K562 (cell line): ENCODE data around the gene HOATZ.

ENCODE experiments used
- ADNP ChIP-seq: fragments of 200-800 bp; sonication (Bioruptor generic); IDR thresholded peaks from 2 replicates; pipeline ENCODE4 v1.6.1; 2016; ENCODE audit warnings: missing genetic modification characterization, missing compliant biosample characterization
- EP300 ChIP-seq: IDR thresholded peaks from 2 replicates; pipeline ENCODE4 v1.6.1; 2012; ENCODE audit warnings: low read length, improper control_type of control experiment
- ESRRA ChIP-seq: fragments of 450-650 bp; IDR thresholded peaks from 2 replicates; pipeline ENCODE4 v1.6.1; 2014; ENCODE audit warnings: low read depth, mild to moderate bottlenecking, moderate library complexity, borderline replicate concordance
- EZH2 ChIP-seq: IDR thresholded peaks from 2 replicates; pipeline ENCODE4 v1.6.1; 2012; ENCODE audit warnings: low read depth, mild to moderate bottlenecking, inconsistent platforms, low read length, borderline replicate concordance
- HMG20A ChIP-seq: fragments of 450-650 bp; formaldehyde crosslinking; conservative IDR thresholded peaks from 2 replicates; pipeline ENCODE4 v1.4.0; 2020; ENCODE audit warnings: mild to moderate bottlenecking, mixed read lengths
- NFYB ChIP-seq: IDR thresholded peaks from 2 replicates; pipeline ENCODE4 v1.6.1; 2011; ENCODE audit warnings: mild to moderate bottlenecking, moderate library complexity; ENCODE audit not compliant: insufficient read length; ENCODE audit errors: extremely low read depth
- POLR2AphosphoS5 ChIP-seq: IDR thresholded peaks from 2 replicates; pipeline ENCODE4 v1.6.1; 2011; ENCODE audit warnings: mild to moderate bottlenecking, low read depth, low read length, moderate library complexity; ENCODE audit not compliant: control insufficient read depth, insufficient read depth
- PPARD ChIP-seq: fragments of 250-450 bp; sonication (Bioruptor Pico); IDR thresholded peaks from 2 replicates; pipeline ENCODE4 v1.8.0; 2022; ENCODE audit warnings: inconsistent platforms, mild to moderate bottlenecking, moderate library complexity
- SRF ChIP-seq, 2 experiments: fragments of 250-450, 450-650 bp in 1 of 2; sonication (Bioruptor Pico) in 1 of 2; sonication (generic) in 1 of 2; formaldehyde crosslinking; IDR thresholded peaks; 2 replicates each; pipeline versions ENCODE4 v1.5.0 to v1.5.1; 2020 to 2022; ENCODE audit warnings: mild to moderate bottlenecking in 1 of 2, missing genetic modification reagents in 1 of 2
- ZNF134 ChIP-seq: fragments of 250-450 bp; sonication (Bioruptor Pico); conservative IDR thresholded peaks from 2 replicates; pipeline ENCODE4 v1.4.0; 2020
- ZNF764 ChIP-seq: fragments of 250-450 bp; sonication (Bioruptor Pico); IDR thresholded peaks from 2 replicates; pipeline ENCODE4 v1.4.0; 2020; ENCODE audit warnings: low read depth, mild to moderate bottlenecking, moderate library complexity
- TF ChIP-seq, protein P1 (sequence below), 3 experiments: IDR thresholded peaks in 2 of 3; conservative IDR thresholded peaks in 1 of 3; 2 replicates each; pipeline ENCODE4 v1.5.1; 2011 to 2012; ENCODE audit warnings: low read length in 3 of 3, mild to moderate bottlenecking in 3 of 3, control low read depth in 2 of 3, improper control_type of control experiment in 1 of 3, inconsistent platforms in 1 of 3, low read depth in 1 of 3, mixed read lengths in 1 of 3, moderate library complexity in 1 of 3; ENCODE audit not compliant: insufficient read depth in 2 of 3
- TF ChIP-seq, protein P2 (sequence below): sonication (generic); formaldehyde crosslinking; IDR thresholded peaks from 2 replicates; pipeline ENCODE4 v1.8.0; 2022; ENCODE audit warnings: mild to moderate bottlenecking, low read depth, missing genetic modification reagents
- TF ChIP-seq, protein P3 (sequence below): sonication (generic); IDR thresholded peaks from 2 replicates; pipeline ENCODE4 v1.6.1; 2016

DNA sequence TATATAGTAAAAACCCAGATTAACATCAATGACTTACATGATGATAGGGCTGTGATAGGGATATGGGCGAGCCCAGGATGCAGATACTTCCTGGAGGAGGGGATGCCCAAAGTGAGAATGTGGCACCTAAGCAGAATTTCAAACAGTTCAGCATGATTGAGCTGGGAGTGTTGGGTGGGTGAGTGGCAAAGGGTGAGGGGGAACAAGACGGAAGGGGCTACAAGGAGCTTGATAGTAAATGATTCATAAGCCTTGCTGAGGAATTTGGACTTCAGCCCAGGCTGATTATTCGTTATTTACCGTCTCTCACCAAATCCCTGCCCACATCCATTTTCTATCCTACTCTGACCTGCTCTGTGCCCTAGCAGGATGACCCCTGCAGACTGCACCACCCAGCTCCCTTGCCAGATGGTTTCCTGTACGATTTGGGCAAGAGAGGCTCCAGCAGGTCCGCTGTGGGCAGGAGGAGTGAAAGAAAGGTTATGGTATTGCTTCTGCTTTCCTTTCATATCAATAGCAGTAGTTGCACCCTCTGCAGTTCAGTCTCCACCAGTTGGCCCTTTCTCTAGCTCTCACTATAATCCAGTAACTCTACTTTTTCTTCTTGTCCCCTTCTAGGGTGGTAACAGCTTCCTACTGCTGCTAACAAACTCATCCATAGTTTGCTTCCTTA is 57.4 kb downstream of the HOATZ start:
- TF ChIP-seq SRF (CRISPR knock-in tag; IDR thresholded peaks at IDR 0.05) (no peak), ZNF134 (no peak), NFYB (no peak), HMG20A (CRISPR knock-in tag) (no peak), PPARD (CRISPR knock-in tag) (no peak), POLR2AphosphoS5 (no peak), EP300 (no peak), ADNP (tag) (no peak), ESRRA (no peak), ZNF764 (no peak), EZH2 (no peak)
- TF ChIP-seq, protein P1, sequence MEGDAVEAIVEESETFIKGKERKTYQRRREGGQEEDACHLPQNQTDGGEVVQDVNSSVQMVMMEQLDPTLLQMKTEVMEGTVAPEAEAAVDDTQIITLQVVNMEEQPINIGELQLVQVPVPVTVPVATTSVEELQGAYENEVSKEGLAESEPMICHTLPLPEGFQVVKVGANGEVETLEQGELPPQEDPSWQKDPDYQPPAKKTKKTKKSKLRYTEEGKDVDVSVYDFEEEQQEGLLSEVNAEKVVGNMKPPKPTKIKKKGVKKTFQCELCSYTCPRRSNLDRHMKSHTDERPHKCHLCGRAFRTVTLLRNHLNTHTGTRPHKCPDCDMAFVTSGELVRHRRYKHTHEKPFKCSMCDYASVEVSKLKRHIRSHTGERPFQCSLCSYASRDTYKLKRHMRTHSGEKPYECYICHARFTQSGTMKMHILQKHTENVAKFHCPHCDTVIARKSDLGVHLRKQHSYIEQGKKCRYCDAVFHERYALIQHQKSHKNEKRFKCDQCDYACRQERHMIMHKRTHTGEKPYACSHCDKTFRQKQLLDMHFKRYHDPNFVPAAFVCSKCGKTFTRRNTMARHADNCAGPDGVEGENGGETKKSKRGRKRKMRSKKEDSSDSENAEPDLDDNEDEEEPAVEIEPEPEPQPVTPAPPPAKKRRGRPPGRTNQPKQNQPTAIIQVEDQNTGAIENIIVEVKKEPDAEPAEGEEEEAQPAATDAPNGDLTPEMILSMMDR (IDR thresholded peaks at IDR 0.05 in 2 of 3, conservative IDR thresholded peaks at IDR 0.05 in 1 of 3; ENCODE audit: insufficient read depth in 2 of 3, low read depth in 1 of 3, low read length in 3 of 3): no peak
- TF ChIP-seq, protein P2, sequence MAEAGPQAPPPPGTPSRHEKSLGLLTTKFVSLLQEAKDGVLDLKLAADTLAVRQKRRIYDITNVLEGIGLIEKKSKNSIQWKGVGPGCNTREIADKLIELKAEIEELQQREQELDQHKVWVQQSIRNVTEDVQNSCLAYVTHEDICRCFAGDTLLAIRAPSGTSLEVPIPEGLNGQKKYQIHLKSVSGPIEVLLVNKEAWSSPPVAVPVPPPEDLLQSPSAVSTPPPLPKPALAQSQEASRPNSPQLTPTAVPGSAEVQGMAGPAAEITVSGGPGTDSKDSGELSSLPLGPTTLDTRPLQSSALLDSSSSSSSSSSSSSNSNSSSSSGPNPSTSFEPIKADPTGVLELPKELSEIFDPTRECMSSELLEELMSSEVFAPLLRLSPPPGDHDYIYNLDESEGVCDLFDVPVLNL (CRISPR knock-in tag): no peak
- TF ChIP-seq, protein P3, sequence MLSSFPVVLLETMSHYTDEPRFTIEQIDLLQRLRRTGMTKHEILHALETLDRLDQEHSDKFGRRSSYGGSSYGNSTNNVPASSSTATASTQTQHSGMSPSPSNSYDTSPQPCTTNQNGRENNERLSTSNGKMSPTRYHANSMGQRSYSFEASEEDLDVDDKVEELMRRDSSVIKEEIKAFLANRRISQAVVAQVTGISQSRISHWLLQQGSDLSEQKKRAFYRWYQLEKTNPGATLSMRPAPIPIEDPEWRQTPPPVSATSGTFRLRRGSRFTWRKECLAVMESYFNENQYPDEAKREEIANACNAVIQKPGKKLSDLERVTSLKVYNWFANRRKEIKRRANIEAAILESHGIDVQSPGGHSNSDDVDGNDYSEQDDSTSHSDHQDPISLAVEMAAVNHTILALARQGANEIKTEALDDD: no peak
